ENCODE results near the gene GPR25.

The GPR25 gene, protein sequence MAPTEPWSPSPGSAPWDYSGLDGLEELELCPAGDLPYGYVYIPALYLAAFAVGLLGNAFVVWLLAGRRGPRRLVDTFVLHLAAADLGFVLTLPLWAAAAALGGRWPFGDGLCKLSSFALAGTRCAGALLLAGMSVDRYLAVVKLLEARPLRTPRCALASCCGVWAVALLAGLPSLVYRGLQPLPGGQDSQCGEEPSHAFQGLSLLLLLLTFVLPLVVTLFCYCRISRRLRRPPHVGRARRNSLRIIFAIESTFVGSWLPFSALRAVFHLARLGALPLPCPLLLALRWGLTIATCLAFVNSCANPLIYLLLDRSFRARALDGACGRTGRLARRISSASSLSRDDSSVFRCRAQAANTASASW

DNA sequence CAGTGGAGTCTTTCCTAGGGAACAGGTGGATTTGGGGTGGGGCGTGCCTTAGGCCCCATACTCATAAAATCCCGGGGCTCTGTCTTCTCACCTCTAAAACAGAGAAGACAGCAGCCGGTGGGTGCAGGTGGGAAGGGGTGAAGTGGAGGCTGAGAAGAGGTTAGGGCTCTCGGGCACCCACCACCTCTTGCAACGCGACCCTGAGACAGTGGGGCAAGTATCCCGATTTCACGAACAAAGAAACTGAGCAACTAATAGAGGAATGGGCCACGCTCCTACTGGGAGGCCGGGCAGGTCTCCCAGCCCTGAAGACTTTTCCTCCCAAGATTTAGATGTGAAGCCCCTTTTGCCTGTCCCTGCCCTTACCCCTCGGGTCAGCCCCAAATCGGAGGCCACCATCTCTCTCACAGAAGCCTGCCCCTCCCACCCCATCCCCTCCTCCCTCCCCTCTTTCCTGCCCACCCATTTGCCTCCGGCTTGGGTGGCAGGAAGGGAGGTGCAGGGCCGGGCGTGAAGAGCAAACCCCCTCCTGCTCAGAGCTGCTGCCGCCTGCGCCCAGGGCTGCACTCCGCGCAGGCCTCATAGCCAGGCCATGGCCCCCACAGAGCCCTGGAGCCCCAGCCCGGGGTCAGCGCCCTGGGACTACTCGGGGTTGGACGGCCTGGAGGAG lies at the start of gene GPR25:
GPR25 (plus strand) TSS at position 536 of the 670 bp plus-strand sequence; CDS start at position 593, 57 bp downstream.
- no peak within 1 kb of the TSS for H3K27ac ChIP-seq (ENCODE audit: low read length)
- TF ChIP-seq, protein P1, sequence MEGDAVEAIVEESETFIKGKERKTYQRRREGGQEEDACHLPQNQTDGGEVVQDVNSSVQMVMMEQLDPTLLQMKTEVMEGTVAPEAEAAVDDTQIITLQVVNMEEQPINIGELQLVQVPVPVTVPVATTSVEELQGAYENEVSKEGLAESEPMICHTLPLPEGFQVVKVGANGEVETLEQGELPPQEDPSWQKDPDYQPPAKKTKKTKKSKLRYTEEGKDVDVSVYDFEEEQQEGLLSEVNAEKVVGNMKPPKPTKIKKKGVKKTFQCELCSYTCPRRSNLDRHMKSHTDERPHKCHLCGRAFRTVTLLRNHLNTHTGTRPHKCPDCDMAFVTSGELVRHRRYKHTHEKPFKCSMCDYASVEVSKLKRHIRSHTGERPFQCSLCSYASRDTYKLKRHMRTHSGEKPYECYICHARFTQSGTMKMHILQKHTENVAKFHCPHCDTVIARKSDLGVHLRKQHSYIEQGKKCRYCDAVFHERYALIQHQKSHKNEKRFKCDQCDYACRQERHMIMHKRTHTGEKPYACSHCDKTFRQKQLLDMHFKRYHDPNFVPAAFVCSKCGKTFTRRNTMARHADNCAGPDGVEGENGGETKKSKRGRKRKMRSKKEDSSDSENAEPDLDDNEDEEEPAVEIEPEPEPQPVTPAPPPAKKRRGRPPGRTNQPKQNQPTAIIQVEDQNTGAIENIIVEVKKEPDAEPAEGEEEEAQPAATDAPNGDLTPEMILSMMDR (IDR thresholded peaks at IDR 0.05; ENCODE audit: borderline replicate concordance, extremely low read depth, low read length, poor library complexity, severe bottlenecking) = no peak
- TF ChIP-seq EZH2 (IDR thresholded peaks at IDR 0.05; ENCODE audit: borderline replicate concordance, low read depth, low read length, severe bottlenecking) = no peak
- H3K4me2 ChIP-seq (ENCODE audit: insufficient read depth, low read length) = no peak within 1 kb of the TSS
- DNase-seq (no peak), ATAC-seq (ENCODE audit: insufficient read depth, low read depth) (no peak)
- H4K20me1 ChIP-seq (ENCODE audit: insufficient read depth, low read length) = no peaks in the 10 kb centered on the region
- no peaks in the 10 kb centered on the region for H3K4me1 ChIP-seq (ENCODE audit: insufficient read depth, low read length)
- H3K4me3 ChIP-seq (ENCODE audit: low read depth in 1 of 2, low read length in 2 of 2) = no peak within 1 kb of the TSS
- H3K36me3 ChIP-seq (ENCODE audit: insufficient read depth, low read length) = no peaks in the 10 kb centered on the region
- H3K9ac ChIP-seq (ENCODE audit: low read depth, low read length) = no peak within 1 kb of the TSS
- no peak within 1 kb of the TSS for H2AFZ ChIP-seq (ENCODE audit: low read depth, low read length)
- no peaks in the 10 kb centered on the region for H3K79me2 ChIP-seq (ENCODE audit: insufficient read depth, low read length)
- H3K9me3 ChIP-seq (ENCODE audit: insufficient read depth, low read length, severe bottlenecking) = no peaks in the 10 kb centered on the region
- H3K27me3 ChIP-seq (ENCODE audit: insufficient read depth, low read length, poor library complexity) = peaks cover 1% of the 10 kb centered on the region

DNA sequence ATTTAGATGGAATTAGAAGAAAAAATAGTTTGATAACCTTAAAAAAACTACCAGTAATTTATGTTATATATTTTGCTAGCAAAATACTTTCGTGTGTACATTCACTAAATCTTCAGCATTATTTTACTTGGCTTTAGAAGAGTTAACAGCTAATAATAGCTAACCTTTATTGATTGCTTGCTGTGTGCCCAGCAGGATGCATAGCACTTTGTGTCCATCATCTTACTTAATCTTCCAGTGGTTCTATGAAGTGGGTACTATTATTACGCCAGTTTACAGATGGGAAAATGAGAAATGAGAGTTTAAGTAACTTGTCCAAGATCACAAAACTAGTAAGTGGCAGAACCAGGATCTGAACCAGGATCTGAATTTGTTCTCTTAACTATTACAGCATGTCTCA lies 41.7 kb upstream of the GPR25 start:
- Histone ChIP-seq H3K9me3 (ENCODE audit: insufficient read depth, low read length, severe bottlenecking) (no peaks in the 10 kb centered on the region), H3K79me2 (ENCODE audit: insufficient read depth, low read length) (no peaks in the 10 kb centered on the region), H3K4me2 (ENCODE audit: insufficient read depth, low read length) (no peak overlapping the region), H2AFZ (ENCODE audit: low read depth, low read length) (no peak overlapping the region), H3K27ac (ENCODE audit: low read length) (no peak overlapping the region), H3K36me3 (ENCODE audit: insufficient read depth, low read length) (no peaks in the 10 kb centered on the region), H3K4me3 (ENCODE audit: low read depth in 1 of 2, low read length in 2 of 2) (no peak overlapping the region), H3K4me1 (ENCODE audit: insufficient read depth, low read length) (no peaks in the 10 kb centered on the region), H3K9ac (ENCODE audit: low read depth, low read length) (no peak overlapping the region), H4K20me1 (ENCODE audit: insufficient read depth, low read length) (no peaks in the 10 kb centered on the region), H3K27me3 (ENCODE audit: insufficient read depth, low read length, poor library complexity) (peaks cover 3% of the 10 kb centered on the region)
- TF ChIP-seq, protein P1 (IDR thresholded peaks at IDR 0.05; ENCODE audit: borderline replicate concordance, extremely low read depth, low read length, poor library complexity, severe bottlenecking) = no peak
- no peak for TF ChIP-seq EZH2 (IDR thresholded peaks at IDR 0.05; ENCODE audit: borderline replicate concordance, low read depth, low read length, severe bottlenecking)
- ATAC-seq (ENCODE audit: insufficient read depth, low read depth) (no peak), DNase-seq (no peak)

DNA sequence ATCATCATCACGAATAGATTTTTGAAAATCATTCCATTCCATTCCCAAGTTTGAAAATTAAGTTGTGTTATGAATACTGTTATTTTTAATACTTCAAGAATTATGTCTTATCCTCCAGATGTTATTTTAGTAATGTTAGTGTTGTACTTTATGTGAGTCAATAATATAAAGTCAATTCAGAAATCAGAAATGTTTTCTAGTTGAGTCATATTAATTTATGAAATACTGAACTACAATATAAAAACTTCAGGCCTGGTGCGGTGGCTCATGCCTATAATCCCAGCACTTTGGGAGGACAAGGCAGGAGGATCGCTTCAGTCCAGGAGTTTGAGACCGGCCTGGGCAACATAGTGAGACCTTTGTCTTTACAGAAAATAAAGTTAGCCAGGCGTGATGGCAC lies 38.4 kb upstream of the GPR25 start:
- Histone ChIP-seq H3K79me2 (ENCODE audit: insufficient read depth, low read length) (no peaks in the 10 kb centered on the region), H3K4me1 (ENCODE audit: insufficient read depth, low read length) (no peaks in the 10 kb centered on the region), H3K4me3 (ENCODE audit: low read depth in 1 of 2, low read length in 2 of 2) (no peak overlapping the region), H3K4me2 (ENCODE audit: insufficient read depth, low read length) (no peak overlapping the region), H3K27ac (ENCODE audit: low read length) (no peak overlapping the region), H3K36me3 (ENCODE audit: insufficient read depth, low read length) (no peaks in the 10 kb centered on the region), H4K20me1 (ENCODE audit: insufficient read depth, low read length) (no peaks in the 10 kb centered on the region), H3K27me3 (ENCODE audit: insufficient read depth, low read length, poor library complexity) (peaks cover 3% of the 10 kb centered on the region), H3K9me3 (ENCODE audit: insufficient read depth, low read length, severe bottlenecking) (no peaks in the 10 kb centered on the region), H2AFZ (ENCODE audit: low read depth, low read length) (no peak overlapping the region), H3K9ac (ENCODE audit: low read depth, low read length) (no peak overlapping the region)
- ATAC-seq (ENCODE audit: insufficient read depth, low read depth) = no peak
- no peak for DNase-seq
- TF ChIP-seq EZH2 (IDR thresholded peaks at IDR 0.05; ENCODE audit: borderline replicate concordance, low read depth, low read length, severe bottlenecking) = no peak
- TF ChIP-seq, protein P1 (IDR thresholded peaks at IDR 0.05; ENCODE audit: borderline replicate concordance, extremely low read depth, low read length, poor library complexity, severe bottlenecking) = no peak
